HCT116 (cell line): Measurements from ENCODE around the gene COG1. TPM values are rescaled to one million over a fixed set of nuclear protein-coding genes. Genes with fewer than 3 reads are reported as not detected.

Source experiments
- ATAC-seq: fragments of 200-7000 bp; cut with Tn5 transposase; 2 replicates; pipeline ENCODE4 v1.9.1; 2020; ENCODE audit warnings: mild to moderate bottlenecking, moderate library complexity
- BruUV-seq: library from RNA; stranded (reverse); fragments of 400-500 nt; replicated peaks from 2 replicates; lab custom pipeline; 2021; lab: Mats Ljungman, UMichigan
- CTCF ChIA-PET: fragments of 300-600 bp; sonication (Branson Sonifier 250); formaldehyde crosslinking; loops from one replicate; lab custom pipeline; 2021; ENCODE audit warnings: antibody characterized with exemption; lab: Charles Lee
- POLR2A ChIA-PET: fragments of 300-600, 350-600 bp; sonication (Branson Sonifier 250); formaldehyde crosslinking; loops from one replicate; lab custom pipeline; 2021; ENCODE audit warnings: antibody characterized with exemption; lab: Charles Lee
- RAD21 ChIA-PET, 2 experiments: fragments of 300-600 bp; sonication (Branson Sonifier 250); formaldehyde crosslinking; loops; one replicate each; lab custom pipeline; 2023; ENCODE audit warnings: low total read pairs in 2 of 2; ENCODE audit not compliant: uncharacterized antibody in 2 of 2, unreplicated experiment in 2 of 2, low non-redundant PET in 1 of 2; lab: Charles Lee
- DNase-seq: peaks from one replicate; pipeline ENCODE4 v3.0.0-alpha.2; 2010; ENCODE audit warnings: low read depth, low spot score
- H2AFZ ChIP-seq: fragments of 200-600 bp; shearing (Covaris generic), sonication (generic); 2 replicates; pipeline ENCODE4 v1.6.1; 2017; ENCODE audit warnings: low read depth, mixed run types, mixed read lengths, antibody characterized with exemption, low read length; ENCODE audit not compliant: poor library complexity, severe bottlenecking
- H3K27ac ChIP-seq: 2 replicates; pipeline ENCODE4 v1.5.1; 2012; ENCODE audit warnings: low read depth, low read length
- H3K27me3 ChIP-seq: fragments of 200-600 bp; sonication (generic); 2 replicates; pipeline ENCODE4 v1.6.1; 2016; ENCODE audit warnings: mixed run types, low read length, mixed read lengths; ENCODE audit not compliant: insufficient read depth
- H3K36me3 ChIP-seq, 2 experiments: fragments of 200-500 bp in 1 of 2; fragments of 200-600 bp in 1 of 2; sonication (Bioruptor generic) in 1 of 2; sonication (generic) in 1 of 2; 2 replicates each; pipeline versions ENCODE4 v1.5.1 to v1.6.1; 2014 to 2016; ENCODE audit warnings: low read length in 2 of 2, inconsistent platforms in 1 of 2, mixed read lengths in 1 of 2, mixed run types in 1 of 2; ENCODE audit not compliant: insufficient read depth in 2 of 2, control insufficient read depth in 1 of 2
- H3K4me1 ChIP-seq, 2 experiments: fragments of 200-600 bp in 1 of 2; sonication (generic) in 1 of 2; 2 replicates each; pipeline versions ENCODE4 v1.5.1 to v1.6.1; 2012 to 2017; ENCODE audit warnings: low read length in 2 of 2, inconsistent platforms in 1 of 2, mild to moderate bottlenecking in 1 of 2, mixed read lengths in 1 of 2, mixed run types in 1 of 2, moderate library complexity in 1 of 2; ENCODE audit not compliant: insufficient read depth in 2 of 2, control insufficient read depth in 1 of 2
- H3K4me2 ChIP-seq: fragments of 200-600 bp; sonication (generic); 2 replicates; pipeline ENCODE4 v1.6.1; 2017; ENCODE audit warnings: mixed run types, low read length, mixed read lengths
- H3K4me3 ChIP-seq, 2 experiments: fragments of 200-600 bp in 1 of 2; sonication (generic) in 1 of 2; replicated peaks in 1 of 2; 2 replicates each; pipeline ENCODE4 v1.5.1; 2011 to 2016; ENCODE audit warnings: low read length in 2 of 2, control low read depth in 1 of 2, low read depth in 1 of 2, mild to moderate bottlenecking in 1 of 2, mixed read lengths in 1 of 2, mixed run types in 1 of 2
- H3K79me2 ChIP-seq: fragments of 200-600 bp; sonication (generic); 2 replicates; pipeline ENCODE4 v1.6.1; 2017; ENCODE audit warnings: mild to moderate bottlenecking, mixed run types, low read length, moderate library complexity, mixed read lengths; ENCODE audit not compliant: insufficient read depth
- H3K9ac ChIP-seq: fragments of 200-600 bp; sonication (generic); 2 replicates; pipeline ENCODE4 v1.6.1; 2016; ENCODE audit warnings: low read length, mixed read lengths
- H3K9me2 ChIP-seq: fragments of 200-600 bp; sonication (generic), shearing (Covaris generic); 2 replicates; pipeline ENCODE4 v1.6.1; 2017; ENCODE audit warnings: mixed run types, mild to moderate bottlenecking, moderate library complexity; ENCODE audit not compliant: insufficient read depth
- H3K9me3 ChIP-seq, 2 experiments: fragments of 200-500 bp in 1 of 2; fragments of 200-600 bp in 1 of 2; sonication (Bioruptor generic) in 1 of 2; sonication (generic) in 1 of 2; 2 replicates each; pipeline ENCODE4 v1.6.1; 2014 to 2017; ENCODE audit warnings: low read length in 2 of 2, mixed read lengths in 2 of 2, inconsistent platforms in 1 of 2, low read depth in 1 of 2, mild to moderate bottlenecking in 1 of 2, mixed run types in 1 of 2, moderate library complexity in 1 of 2; ENCODE audit not compliant: control insufficient read depth in 1 of 2, insufficient read depth in 1 of 2
- H4K20me1 ChIP-seq: fragments of 200-600 bp; sonication (generic), shearing (Covaris generic); 2 replicates; pipeline ENCODE4 v1.6.1; 2017; ENCODE audit warnings: mixed run types, mild to moderate bottlenecking, moderate library complexity; ENCODE audit not compliant: insufficient read depth
- EGR1 ChIP-seq: IDR thresholded peaks from 2 replicates; pipeline ENCODE4 v1.6.1; 2012; ENCODE audit warnings: low read depth
- EZH2 ChIP-seq: fragments of 200-600 bp; sonication (generic); IDR thresholded peaks from 2 replicates; pipeline ENCODE4 v1.6.1; 2017; ENCODE audit warnings: antibody characterized with exemption, mixed run types
- FOSL1 ChIP-seq: IDR thresholded peaks from 2 replicates; pipeline ENCODE4 v1.6.1; 2012; ENCODE audit warnings: low read depth
- POLR2A ChIP-seq: IDR thresholded peaks from 2 replicates; pipeline ENCODE4 v1.7.0; 2011; ENCODE audit warnings: borderline replicate concordance; ENCODE audit not compliant: insufficient read depth, insufficient read length; ENCODE audit errors: extremely low read depth
- POLR2AphosphoS5 ChIP-seq: IDR thresholded peaks from 2 replicates; pipeline ENCODE4 v1.6.1; 2011; ENCODE audit warnings: mild to moderate bottlenecking, low read depth, low read length, moderate library complexity
- REST ChIP-seq: IDR thresholded peaks from 2 replicates; pipeline ENCODE4 v1.6.1; 2012; ENCODE audit warnings: low read depth
- SIN3A ChIP-seq: IDR thresholded peaks from 2 replicates; pipeline ENCODE4 v1.6.1; 2012; ENCODE audit warnings: low read depth
- SP1 ChIP-seq: IDR thresholded peaks from 2 replicates; pipeline ENCODE4 v1.6.1; 2012; ENCODE audit warnings: low read depth
- TCF7L2 ChIP-seq: IDR thresholded peaks from 2 replicates; pipeline ENCODE4 v1.7.0; 2011; ENCODE audit warnings: borderline replicate concordance, inconsistent platforms; ENCODE audit not compliant: insufficient read depth, insufficient read length; ENCODE audit errors: extremely low read depth
- YY1 ChIP-seq: IDR thresholded peaks from 2 replicates; pipeline ENCODE4 v1.6.1; 2011; ENCODE audit warnings: low read length, low read depth, moderate library complexity, mild to moderate bottlenecking; ENCODE audit not compliant: insufficient replicate concordance; ENCODE audit errors: extremely low read depth
- ZFX ChIP-seq: fragments of 450-650 bp; IDR thresholded peaks from 2 replicates; pipeline ENCODE4 v1.6.1; 2017
- intact Hi-C: fragments of 100-400 bp; cut with micrococcal nuclease; formaldehyde crosslinking; loops from 2 replicates; pipeline ENCODE4 v1.10.0; 2022
- total RNA-seq: library from RNA; stranded (reverse); gene quantifications from one replicate; pipeline ENCODE4 v1.2.1, GENCODE V29; 2021; ENCODE audit not compliant: unreplicated experiment
- TF ChIP-seq, protein P1 (sequence below): IDR thresholded peaks from 2 replicates; pipeline ENCODE4 v1.6.1; 2012
- TF ChIP-seq, protein P2 (sequence below), 3 experiments: fragments of 200-600 bp in 1 of 3; sonication (generic) in 1 of 3; IDR thresholded peaks in 2 of 3; conservative IDR thresholded peaks in 1 of 3; 2 replicates each; pipeline ENCODE4 v1.5.1; 2012 to 2017; ENCODE audit warnings: low read depth in 2 of 3, low read length in 2 of 3, antibody characterized with exemption in 1 of 3, borderline replicate concordance in 1 of 3, control low read depth in 1 of 3, mild to moderate bottlenecking in 1 of 3, mixed read lengths in 1 of 3, mixed run types in 1 of 3, moderate library complexity in 1 of 3; ENCODE audit not compliant: insufficient read depth in 1 of 3
- TF ChIP-seq, protein P3 (sequence below): IDR thresholded peaks from 2 replicates; pipeline ENCODE4 v1.6.1; 2011; ENCODE audit warnings: mild to moderate bottlenecking, low read length, moderate library complexity; ENCODE audit not compliant: insufficient replicate concordance; ENCODE audit errors: extremely low read depth

The COG1 gene
- total RNA-seq, 1 experiment from 2014 or later: 44.6 TPM

DNA sequence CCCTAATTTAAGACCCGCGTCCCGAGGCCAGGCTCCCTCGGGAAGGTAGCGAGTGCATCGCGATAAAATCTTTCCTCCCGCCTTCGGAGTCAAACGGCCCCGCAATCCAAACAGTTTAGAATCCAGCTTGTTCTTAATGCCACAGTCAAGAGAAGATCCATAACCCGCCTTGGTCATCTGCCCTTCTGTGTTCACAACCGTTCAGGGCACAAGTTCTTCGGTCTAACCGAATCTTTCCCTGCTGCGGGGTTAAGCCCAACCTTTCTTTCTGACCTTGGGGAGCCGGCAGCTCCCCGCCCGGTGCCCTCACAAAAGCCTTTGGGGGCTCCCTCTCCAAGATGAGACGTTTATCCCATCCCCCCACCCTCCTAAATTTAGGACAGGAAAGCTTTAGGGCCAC, 38.5 kb downstream of the COG1 start (continued):
- TF ChIP-seq REST: no peak
- no peak for TF ChIP-seq TCF7L2
- TF ChIP-seq FOSL1: no peak
- no peak for TF ChIP-seq EZH2

- peaks cover 67% of the 10 kb centered on the region for H3K79me2 ChIP-seq
- peak overlapping the region; percentile 13 for H2AFZ ChIP-seq
Measured at GRCh38 chr17:73231841-73232586, 39.2 kb downstream of the COG1 start.

More at GRCh38 chr17:73231841-73232586, 39.2 kb downstream of the COG1 start:
- Histone ChIP-seq H3K36me3 (peaks cover 16 to 22% of the 10 kb centered on the region in 2 experiments; a peak in 2 of 4 replicates), H4K20me1 (peaks cover 6% of the 10 kb centered on the region; the same call in 1 of the 2 replicates), H3K4me2 (peak overlapping the region; percentile 89), H3K9ac (peak overlapping the region; percentile 75), H3K27me3 (no peaks in the 10 kb centered on the region), H3K4me1 (peaks cover 30 to 53% of the 10 kb centered on the region in 2 experiments), H3K4me3 (peak overlapping the region; percentile 89 to 92), H3K9me2 (no peaks in the 10 kb centered on the region), H3K27ac (peak overlapping the region; percentile 78), H3K9me3 (no peaks in the 10 kb centered on the region)
- CTCF ChIA-PET: interaction anchor here (1.0 to 1.8 kb wide), 7 partner anchors 14 to 675 kb away, joined by 3 to 8 read pairs (median 4); no protein-coding TSS in a partner anchor
- ATAC-seq: peak; percentile 89
- intact Hi-C loops: loop anchor here (5.0 kb wide), 1 partner anchor 505 kb away; no protein-coding TSS in a partner anchor
- RAD21 ChIA-PET: interaction anchor here (0.9 to 1.1 kb wide), 3 partner anchors 10 to 505 kb away, joined by 3 to 5 read pairs (median 3); no protein-coding TSS in a partner anchor
- no TSS peak for BruUV-seq
- DNase-seq: peak; percentile 87
- TF ChIP-seq, protein P1, sequence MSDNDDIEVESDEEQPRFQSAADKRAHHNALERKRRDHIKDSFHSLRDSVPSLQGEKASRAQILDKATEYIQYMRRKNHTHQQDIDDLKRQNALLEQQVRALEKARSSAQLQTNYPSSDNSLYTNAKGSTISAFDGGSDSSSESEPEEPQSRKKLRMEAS: peak; percentile 26; the same call in 1 of the 2 replicates
- TF ChIP-seq SIN3A: no peak; the same call in 1 of the 2 replicates
- 0 out of 2 replicates have a peak, but pooled peaks have one; percentile 47 for TF ChIP-seq SP1
- TF ChIP-seq, protein P2, sequence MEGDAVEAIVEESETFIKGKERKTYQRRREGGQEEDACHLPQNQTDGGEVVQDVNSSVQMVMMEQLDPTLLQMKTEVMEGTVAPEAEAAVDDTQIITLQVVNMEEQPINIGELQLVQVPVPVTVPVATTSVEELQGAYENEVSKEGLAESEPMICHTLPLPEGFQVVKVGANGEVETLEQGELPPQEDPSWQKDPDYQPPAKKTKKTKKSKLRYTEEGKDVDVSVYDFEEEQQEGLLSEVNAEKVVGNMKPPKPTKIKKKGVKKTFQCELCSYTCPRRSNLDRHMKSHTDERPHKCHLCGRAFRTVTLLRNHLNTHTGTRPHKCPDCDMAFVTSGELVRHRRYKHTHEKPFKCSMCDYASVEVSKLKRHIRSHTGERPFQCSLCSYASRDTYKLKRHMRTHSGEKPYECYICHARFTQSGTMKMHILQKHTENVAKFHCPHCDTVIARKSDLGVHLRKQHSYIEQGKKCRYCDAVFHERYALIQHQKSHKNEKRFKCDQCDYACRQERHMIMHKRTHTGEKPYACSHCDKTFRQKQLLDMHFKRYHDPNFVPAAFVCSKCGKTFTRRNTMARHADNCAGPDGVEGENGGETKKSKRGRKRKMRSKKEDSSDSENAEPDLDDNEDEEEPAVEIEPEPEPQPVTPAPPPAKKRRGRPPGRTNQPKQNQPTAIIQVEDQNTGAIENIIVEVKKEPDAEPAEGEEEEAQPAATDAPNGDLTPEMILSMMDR (IDR thresholded peaks at IDR 0.05 in 2 of 3, conservative IDR thresholded peaks at IDR 0.05 in 1 of 3; ENCODE audit: borderline replicate concordance in 1 of 3, insufficient read depth in 1 of 3, low read depth in 2 of 3, low read length in 2 of 3): peak in 1 of 3 experiments; percentile 34; a peak in 1 of 6 replicates
- TF ChIP-seq EZH2: no peak
- peak; percentile 61 for TF ChIP-seq YY1
- peak; percentile 17 for TF ChIP-seq TCF7L2
- peak; percentile 77 for TF ChIP-seq EGR1
- no peak for TF ChIP-seq ZFX
- TF ChIP-seq, protein P3, sequence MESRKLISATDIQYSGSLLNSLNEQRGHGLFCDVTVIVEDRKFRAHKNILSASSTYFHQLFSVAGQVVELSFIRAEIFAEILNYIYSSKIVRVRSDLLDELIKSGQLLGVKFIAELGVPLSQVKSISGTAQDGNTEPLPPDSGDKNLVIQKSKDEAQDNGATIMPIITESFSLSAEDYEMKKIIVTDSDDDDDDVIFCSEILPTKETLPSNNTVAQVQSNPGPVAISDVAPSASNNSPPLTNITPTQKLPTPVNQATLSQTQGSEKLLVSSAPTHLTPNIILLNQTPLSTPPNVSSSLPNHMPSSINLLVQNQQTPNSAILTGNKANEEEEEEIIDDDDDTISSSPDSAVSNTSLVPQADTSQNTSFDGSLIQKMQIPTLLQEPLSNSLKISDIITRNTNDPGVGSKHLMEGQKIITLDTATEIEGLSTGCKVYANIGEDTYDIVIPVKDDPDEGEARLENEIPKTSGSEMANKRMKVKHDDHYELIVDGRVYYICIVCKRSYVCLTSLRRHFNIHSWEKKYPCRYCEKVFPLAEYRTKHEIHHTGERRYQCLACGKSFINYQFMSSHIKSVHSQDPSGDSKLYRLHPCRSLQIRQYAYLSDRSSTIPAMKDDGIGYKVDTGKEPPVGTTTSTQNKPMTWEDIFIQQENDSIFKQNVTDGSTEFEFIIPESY: peak; percentile 42
- TF ChIP-seq POLR2AphosphoS5: peak; percentile 91
- TF ChIP-seq POLR2A: peak; percentile 48
- TF ChIP-seq, all 23 proteins: peak for 9
- POLR2A ChIA-PET: interaction anchor here (0.7 to 1.0 kb wide), 3 partner anchors 40 to 640 kb away, joined by 3 to 4 read pairs (median 3); partner anchors contain the start of gene COG1
